ENCODE results near the gene NAP1L1.

DNA sequence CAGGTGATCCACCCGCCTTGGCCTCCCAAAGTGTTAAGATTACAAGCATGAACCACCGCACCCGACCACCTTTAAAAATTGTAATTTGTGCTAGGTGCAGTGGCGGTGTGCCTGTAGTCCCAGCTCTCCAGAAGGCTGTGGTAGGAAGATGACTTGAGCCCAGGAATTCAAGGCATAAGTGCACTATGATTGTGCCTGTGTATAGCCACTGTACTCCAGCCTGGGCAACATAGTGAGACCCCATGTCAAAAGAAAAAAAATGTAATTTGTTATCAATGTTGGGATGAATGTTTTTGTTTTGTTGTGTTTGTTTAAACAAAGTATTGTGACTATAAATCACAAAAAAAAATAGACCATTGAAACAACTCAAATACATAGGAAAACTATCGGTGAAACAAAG, 43.1 kb upstream of the NAP1L1 start:
- no peak for TF ChIP-seq CTCF (IDR thresholded peaks at IDR 0.05)
- no peak for TF ChIP-seq POLR2A (IDR thresholded peaks at IDR 0.05)

Data from heart left ventricle (tissue), 13 donors.